GM10248 (cell line): ENCODE data around the gene ACHE.

Experiments used
- CTCF ChIA-PET: fragments of 300-600 bp; sonication (Branson Sonifier 250); formaldehyde crosslinking; extraction: SDS; loops from one replicate; lab custom pipeline; 2021; ENCODE audit warnings: antibody characterized with exemption; lab: Yijun Ruan, JAX
- POLR2A ChIA-PET: fragments of 350-650 bp; sonication (Branson Sonifier 250); formaldehyde crosslinking; extraction: SDS; loops from one replicate; lab custom pipeline; 2020; ENCODE audit warnings: antibody characterized with exemption; lab: Yijun Ruan, JAX
- DNase-seq: peaks from one replicate; pipeline ENCODE4 v3.0.0; 2012; ENCODE audit errors: extremely low spot score
- TF ChIP-seq, protein P1 (sequence below): IDR thresholded peaks from 2 replicates; pipeline ENCODE4 v1.5.1; 2012; ENCODE audit warnings: mild to moderate bottlenecking, low read depth; ENCODE audit errors: extremely low read depth, missing control alignments, control extremely low read depth

ACHE gene

DNA sequence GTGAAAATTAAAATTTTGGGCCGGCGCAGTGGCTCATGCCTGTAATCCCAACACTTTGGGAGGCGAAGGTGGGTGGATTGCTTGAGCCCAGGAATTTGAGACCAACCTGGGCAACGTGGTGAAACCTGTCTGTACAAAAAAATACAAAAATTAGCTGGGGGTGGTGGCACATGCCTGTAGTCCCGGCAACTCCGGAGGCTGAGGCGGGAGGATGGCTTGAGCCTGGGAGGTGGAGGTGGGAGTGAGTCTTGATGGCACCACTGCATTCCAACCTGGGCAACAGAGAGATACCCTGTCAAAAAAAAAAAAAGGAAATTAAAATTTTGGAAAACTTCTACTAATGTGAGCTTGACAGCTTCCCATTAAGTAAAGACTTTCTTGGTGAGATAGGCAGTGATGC is 17.7 kb downstream of the ACHE start:
- TF ChIP-seq, protein P1, sequence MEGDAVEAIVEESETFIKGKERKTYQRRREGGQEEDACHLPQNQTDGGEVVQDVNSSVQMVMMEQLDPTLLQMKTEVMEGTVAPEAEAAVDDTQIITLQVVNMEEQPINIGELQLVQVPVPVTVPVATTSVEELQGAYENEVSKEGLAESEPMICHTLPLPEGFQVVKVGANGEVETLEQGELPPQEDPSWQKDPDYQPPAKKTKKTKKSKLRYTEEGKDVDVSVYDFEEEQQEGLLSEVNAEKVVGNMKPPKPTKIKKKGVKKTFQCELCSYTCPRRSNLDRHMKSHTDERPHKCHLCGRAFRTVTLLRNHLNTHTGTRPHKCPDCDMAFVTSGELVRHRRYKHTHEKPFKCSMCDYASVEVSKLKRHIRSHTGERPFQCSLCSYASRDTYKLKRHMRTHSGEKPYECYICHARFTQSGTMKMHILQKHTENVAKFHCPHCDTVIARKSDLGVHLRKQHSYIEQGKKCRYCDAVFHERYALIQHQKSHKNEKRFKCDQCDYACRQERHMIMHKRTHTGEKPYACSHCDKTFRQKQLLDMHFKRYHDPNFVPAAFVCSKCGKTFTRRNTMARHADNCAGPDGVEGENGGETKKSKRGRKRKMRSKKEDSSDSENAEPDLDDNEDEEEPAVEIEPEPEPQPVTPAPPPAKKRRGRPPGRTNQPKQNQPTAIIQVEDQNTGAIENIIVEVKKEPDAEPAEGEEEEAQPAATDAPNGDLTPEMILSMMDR = no peak
- no peak for DNase-seq
- POLR2A ChIA-PET = interaction anchor here (5.1 kb wide), 1 partner anchor 11 kb away, joined by 46 read pairs; the partner anchor contains the start of gene UFSP1
- CTCF ChIA-PET = interaction anchor here (1.0 to 4.0 kb wide), 4 partner anchors 9 to 181 kb away, joined by 3 to 15 read pairs (median 7); partner anchors contain the start of genes SLC12A9 and UFSP1

DNA sequence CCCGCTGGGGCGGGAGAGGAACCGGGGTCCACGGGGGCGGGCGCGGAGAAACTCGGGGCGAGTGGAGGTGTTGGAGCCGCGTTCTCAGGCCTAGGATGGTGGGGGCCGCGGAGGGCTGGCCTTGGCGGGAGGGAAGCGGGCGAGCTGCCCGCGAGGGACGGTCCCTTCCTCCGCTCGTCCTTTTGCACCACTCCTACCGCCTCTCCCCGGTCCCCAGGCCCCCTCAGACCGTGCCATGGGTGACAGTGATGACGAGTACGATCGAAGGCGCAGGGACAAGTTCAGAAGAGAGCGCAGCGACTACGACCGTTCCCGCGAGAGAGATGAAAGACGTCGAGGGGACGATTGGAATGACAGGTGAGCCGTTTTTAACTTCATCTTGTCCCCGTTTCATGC is 20.3 kb downstream of the ACHE start:
- ChIA-PET POLR2A (interaction anchor here (0.6 to 5.1 kb wide), 8 partner anchors 9 to 1101 kb away, joined by 3 to 46 read pairs (median 4); partner anchors contain the start of genes FBXO24, SLC12A9, UFSP1 and ZNHIT1), CTCF (interaction anchor here (0.8 to 4.0 kb wide), 5 partner anchors 12 to 262 kb away, joined by 3 to 15 read pairs (median 5); partner anchors contain the start of genes POP7 and SLC12A9)
- peak; percentile 59 for DNase-seq
- TF ChIP-seq, protein P1 = no peak

DNA sequence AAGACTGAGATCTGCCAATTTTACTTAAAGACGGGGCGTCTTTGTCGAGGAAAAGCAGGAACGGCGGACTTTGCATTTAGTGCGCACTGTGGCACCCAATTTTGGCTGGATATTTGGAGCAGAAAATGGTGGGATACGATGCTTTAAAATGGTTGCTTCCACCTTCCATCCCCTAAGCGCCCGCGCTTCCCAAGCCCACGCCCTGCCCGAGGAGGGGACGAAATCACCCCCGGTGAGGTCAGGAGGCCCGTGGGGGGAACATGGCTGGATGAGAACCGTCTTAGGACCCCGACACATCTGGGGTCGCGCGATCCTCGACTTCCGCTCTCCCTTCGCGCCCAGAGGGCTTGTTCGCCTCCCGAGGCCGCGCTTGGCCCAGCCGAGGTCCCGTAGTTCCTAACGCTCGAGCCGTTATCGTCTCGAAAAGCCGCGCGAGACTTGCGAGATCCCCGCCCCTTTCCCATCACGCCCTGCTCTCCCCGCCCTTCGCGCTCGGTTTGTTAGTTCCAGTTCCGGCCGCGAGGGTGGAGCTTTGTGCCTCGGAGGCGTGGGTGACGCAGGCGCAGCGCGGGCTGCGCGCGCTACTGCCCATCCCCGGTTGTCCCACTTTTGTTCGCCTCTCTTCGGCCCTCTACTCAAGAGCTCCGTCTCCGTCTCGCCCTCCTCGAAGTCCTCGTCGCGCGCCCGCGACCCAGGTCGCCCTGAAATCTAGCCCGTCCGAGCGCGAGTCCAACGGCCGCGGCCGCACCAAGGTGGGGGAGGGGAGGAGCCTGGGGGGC is 20.9 kb downstream of the ACHE start, which contains the start of gene SRRT:
TSS of gene SRRT (plus strand) at position 527 of the 779 bp plus-strand sequence. CDS start 488 bp downstream, outside the sequence.
- peak; percentile 99 for DNase-seq
- TF ChIP-seq, protein P1 = no peak
- ChIA-PET POLR2A (interaction anchor here (0.6 to 5.1 kb wide), 9 partner anchors 10 to 343 kb away, joined by 3 to 46 read pairs (median 4); partner anchors contain the start of genes FBXO24, SLC12A9, UFSP1 and ZNHIT1), CTCF (interaction anchor here (0.8 to 4.0 kb wide), 5 partner anchors 12 to 263 kb away, joined by 3 to 15 read pairs (median 5); partner anchors contain the start of genes POP7 and SLC12A9)

DNA sequence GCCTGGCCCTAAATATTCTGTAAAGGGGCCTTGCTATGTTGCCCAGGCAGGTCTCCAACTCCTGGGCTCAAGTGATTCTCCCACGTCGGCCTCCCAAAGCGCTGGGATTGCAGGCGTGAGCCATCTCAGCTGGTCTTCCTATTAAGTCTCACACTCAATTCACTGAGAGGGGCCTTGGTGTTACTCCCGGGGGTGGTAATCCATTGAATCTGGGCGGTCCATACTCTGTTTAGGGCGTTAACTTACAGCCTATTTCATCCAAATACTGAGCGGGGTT is 21.4 kb downstream of the ACHE start:
- no peak for DNase-seq
- TF ChIP-seq, protein P1 = no peak
- ChIA-PET POLR2A (interaction anchor here (0.6 to 1.1 kb wide), 2 partner anchors 20 to 239 kb away, joined by 4 to 8 read pairs; no protein-coding TSS in a partner anchor), CTCF (no interaction called here)

DNA sequence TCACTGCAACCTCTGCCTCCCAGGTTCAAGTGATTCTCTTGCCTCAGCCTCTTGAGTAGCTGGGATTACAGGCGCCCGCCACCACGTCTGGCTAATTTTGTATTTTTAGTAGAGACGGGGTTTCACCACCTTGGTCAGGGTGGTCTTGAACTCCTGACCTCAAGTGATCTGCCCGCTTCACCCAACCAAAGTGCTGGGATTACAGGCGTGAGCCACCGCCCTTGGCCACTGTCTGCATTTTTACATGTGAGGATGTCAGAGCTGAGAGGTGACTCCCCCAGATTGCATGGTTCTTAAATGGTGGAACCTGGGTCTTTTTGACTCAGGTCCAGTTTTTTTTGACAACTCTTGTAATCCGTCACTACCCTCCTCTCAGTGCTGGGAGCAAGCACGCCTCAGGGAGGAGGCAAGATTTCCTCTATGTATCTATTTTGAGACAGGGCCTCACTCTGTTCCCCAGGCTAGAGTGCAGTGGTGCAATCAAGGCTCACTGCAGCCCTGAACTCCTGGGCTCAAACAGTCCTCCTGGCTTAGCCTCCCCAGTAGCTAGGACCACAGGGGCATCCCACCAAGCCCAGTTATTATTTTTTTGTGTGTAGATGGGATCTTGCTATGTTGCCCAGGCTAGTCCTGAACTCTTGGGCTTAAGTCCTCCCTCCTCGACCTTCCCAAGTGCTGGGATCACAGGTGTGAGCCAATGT is 21.9 kb downstream of the ACHE start:
- TF ChIP-seq, protein P1 = no peak
- ChIA-PET POLR2A (interaction anchor here (0.6 to 1.1 kb wide), 2 partner anchors 21 to 238 kb away, joined by 4 to 8 read pairs; no protein-coding TSS in a partner anchor), CTCF (no interaction called here)
- no peak for DNase-seq

DNA sequence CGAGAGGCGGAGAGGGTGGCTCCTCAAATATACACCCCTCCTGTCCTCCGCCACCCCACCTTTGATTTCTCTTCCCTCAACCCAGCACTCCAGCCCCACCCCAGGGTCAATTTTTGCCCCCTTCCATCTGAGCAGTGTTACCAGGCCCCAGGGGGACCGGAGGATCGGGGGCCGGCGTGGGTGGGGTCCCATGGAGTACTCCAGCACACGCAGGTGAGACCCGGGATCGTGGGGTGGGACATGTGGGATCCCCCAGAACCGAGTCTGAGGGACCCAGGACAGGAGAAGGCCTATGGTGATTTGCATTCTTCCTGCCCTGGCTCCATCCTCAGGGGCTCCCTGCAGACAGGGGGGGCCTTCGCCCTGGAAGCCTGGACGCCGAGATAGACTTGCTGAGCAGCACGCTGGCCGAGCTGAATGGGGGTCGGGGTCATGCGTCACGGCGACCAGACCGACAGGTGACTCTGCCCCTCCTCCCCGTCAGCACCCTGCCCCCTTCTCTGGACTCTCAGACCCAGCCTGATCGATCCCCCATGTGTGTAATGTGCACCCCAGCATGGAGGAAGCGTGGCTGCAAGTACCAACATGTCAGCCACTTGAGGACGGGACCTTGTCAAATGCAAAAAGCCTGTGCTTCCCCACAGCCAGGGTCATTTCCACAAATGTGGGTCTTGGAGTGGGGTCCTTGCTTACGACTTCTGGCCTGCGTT is 27.8 kb downstream of the ACHE start:
- POLR2A ChIA-PET = no interaction called here
- TF ChIP-seq, protein P1 = no peak
- CTCF ChIA-PET = interaction anchor here (1.4 kb wide), 1 partner anchor 15 kb away, joined by 4 read pairs; the partner anchor contains the start of gene SLC12A9
- DNase-seq = no peak
